K562 (cell line): Measurements from ENCODE around the gene TMEM170A. TPM values are rescaled to one million over a fixed set of nuclear protein-coding genes. Genes with fewer than 3 reads are reported as not detected.

Experiments
- GABPA ChIP-seq: fragments of 200-800 bp; sonication (Bioruptor generic); conservative IDR thresholded peaks from 2 replicates; pipeline ENCODE4 v1.6.1; 2016; ENCODE audit warnings: low read depth, missing genetic modification characterization, missing compliant biosample characterization
- KAT8 ChIP-seq: fragments of 450-650 bp; IDR thresholded peaks from 2 replicates; pipeline ENCODE4 v1.6.1; 2016; ENCODE audit warnings: low read depth, mild to moderate bottlenecking
- ZKSCAN3 ChIP-seq: fragments of 250-450 bp; sonication (Bioruptor Pico); IDR thresholded peaks from 2 replicates; pipeline ENCODE4 v1.4.0; 2020
- polyA plus RNA-seq, 8 experiments: library from polyadenylated mRNA; depleted of rRNA in 4 of 8; stranded (reverse) in 5 of 8; unstranded in 3 of 8; fragments of >200 nt; fragmentation: Nextera tagmentation in 2 of 8; fragmentation: Illumina TruSeq in 1 of 8; extraction: Ambion mirVana in 2 of 8; extraction: Trizol in 1 of 8; gene quantifications; 2 replicates each; pipeline versions ENCODE4 v1.2.1 to v1.2.3, GENCODE V29; 2011 to 2014; ENCODE audit warnings: inconsistent platforms in 1 of 8, missing spikeins in 1 of 8
- total RNA-seq, 7 experiments: library from RNA; depleted of rRNA in 6 of 7; stranded (reverse); fragments of >200 nt in 6 of 7; fragmentation: Illumina TruSeq in 2 of 7; extraction: Trizol in 2 of 7; gene quantifications; 2 replicates each; pipeline versions ENCODE4 v1.2.1 to v1.2.3, GENCODE V29; 2011 to 2021; ENCODE audit warnings: low replicate concordance in 1 of 7
- TF ChIP-seq, protein P1 (sequence below), 3 experiments: fragments of 200-800 bp in 1 of 3; fragments of 250-450 bp in 1 of 3; fragments of 450-650 bp in 1 of 3; sonication (Bioruptor Pico) in 1 of 3; sonication (Bioruptor generic) in 1 of 3; formaldehyde crosslinking in 1 of 3; IDR thresholded peaks; 2 replicates each; pipeline versions ENCODE4 v1.6.1 to v1.8.0; 2016 to 2022; ENCODE audit warnings: mild to moderate bottlenecking in 2 of 3, missing genetic modification characterization in 2 of 3, missing compliant biosample characterization in 1 of 3, moderate library complexity in 1 of 3
- TF ChIP-seq, protein P2 (sequence below): fragments of 200-800 bp; sonication (Bioruptor generic); IDR thresholded peaks from 2 replicates; pipeline ENCODE4 v1.6.1; 2017; ENCODE audit warnings: missing genetic modification characterization, missing compliant biosample characterization

The TMEM170A gene
- total and polyA plus RNA-seq, 9 of the 15 experiments (the other 6 are each of a cell fraction or from before 2014, with no cell fraction given) = 6.1 to 30.2 (median 15.0) TPM

DNA sequence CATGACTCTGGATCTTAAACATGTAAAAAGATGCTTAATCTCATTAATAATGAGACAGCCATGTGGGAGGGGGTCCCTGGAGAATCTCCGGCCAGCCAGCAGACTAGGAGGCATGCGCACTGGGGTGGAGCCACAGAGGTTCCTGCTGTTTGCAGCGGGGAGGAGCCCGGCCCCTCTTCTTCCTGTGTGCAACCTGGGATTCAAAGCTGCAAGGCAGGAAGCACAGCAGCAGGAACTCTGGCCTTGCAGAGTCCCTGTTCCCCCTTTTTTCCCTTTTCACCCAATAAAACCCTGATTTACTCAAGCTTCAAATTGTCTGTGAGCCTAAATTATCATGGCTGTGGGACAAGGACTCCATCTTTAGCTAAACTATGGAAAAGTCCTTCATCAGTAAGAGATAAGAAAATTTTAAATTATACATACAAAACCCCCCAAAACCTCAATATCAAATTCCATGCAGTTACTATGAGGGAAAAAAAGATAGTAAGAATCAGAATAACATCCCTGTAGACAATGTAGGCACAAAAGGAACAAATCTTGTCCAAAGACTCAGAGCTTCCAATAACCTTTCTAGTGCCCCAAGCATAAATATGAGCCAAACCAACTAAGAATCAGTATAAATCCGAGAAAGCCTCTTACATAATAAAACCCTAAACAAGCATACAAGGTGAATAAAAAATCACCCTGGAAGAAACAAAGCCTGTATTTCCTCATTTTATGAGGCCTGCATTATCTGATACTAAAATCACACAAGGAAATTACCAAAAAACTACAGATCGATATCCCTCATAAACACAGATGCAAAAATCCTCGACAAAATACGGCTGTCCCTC is 43.3 kb downstream of the TMEM170A start (continued):
- TF ChIP-seq, protein P1, sequence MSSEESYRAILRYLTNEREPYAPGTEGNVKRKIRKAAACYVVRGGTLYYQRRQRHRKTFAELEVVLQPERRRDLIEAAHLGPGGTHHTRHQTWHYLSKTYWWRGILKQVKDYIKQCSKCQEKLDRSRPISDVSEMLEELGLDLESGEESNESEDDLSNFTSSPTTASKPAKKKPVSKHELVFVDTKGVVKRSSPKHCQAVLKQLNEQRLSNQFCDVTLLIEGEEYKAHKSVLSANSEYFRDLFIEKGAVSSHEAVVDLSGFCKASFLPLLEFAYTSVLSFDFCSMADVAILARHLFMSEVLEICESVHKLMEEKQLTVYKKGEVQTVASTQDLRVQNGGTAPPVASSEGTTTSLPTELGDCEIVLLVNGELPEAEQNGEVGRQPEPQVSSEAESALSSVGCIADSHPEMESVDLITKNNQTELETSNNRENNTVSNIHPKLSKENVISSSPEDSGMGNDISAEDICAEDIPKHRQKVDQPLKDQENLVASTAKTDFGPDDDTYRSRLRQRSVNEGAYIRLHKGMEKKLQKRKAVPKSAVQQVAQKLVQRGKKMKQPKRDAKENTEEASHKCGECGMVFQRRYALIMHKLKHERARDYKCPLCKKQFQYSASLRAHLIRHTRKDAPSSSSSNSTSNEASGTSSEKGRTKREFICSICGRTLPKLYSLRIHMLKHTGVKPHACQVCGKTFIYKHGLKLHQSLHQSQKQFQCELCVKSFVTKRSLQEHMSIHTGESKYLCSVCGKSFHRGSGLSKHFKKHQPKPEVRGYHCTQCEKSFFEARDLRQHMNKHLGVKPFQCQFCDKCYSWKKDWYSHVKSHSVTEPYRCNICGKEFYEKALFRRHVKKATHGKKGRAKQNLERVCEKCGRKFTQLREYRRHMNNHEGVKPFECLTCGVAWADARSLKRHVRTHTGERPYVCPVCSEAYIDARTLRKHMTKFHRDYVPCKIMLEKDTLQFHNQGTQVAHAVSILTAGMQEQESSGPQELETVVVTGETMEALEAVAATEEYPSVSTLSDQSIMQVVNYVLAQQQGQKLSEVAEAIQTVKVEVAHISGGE (CRISPR knock-in tag; IDR thresholded peaks at IDR 0.05) = peak in 1 of 3 experiments; percentile 89; a peak in 2 of 6 replicates
- TF ChIP-seq, protein P2, sequence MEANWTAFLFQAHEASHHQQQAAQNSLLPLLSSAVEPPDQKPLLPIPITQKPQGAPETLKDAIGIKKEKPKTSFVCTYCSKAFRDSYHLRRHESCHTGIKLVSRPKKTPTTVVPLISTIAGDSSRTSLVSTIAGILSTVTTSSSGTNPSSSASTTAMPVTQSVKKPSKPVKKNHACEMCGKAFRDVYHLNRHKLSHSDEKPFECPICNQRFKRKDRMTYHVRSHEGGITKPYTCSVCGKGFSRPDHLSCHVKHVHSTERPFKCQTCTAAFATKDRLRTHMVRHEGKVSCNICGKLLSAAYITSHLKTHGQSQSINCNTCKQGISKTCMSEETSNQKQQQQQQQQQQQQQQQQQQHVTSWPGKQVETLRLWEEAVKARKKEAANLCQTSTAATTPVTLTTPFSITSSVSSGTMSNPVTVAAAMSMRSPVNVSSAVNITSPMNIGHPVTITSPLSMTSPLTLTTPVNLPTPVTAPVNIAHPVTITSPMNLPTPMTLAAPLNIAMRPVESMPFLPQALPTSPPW (CRISPR knock-in tag) = peak; percentile 18; the same call in 1 of the 2 replicates
- TF ChIP-seq GABPA (tag) (peak; percentile 85), KAT8 (no peak), ZKSCAN3 (CRISPR knock-in tag) (no peak)
